Stimulated activated CD4-positive, alpha-beta T cell treated with anti-CD3 and anti-CD28 coated beads, Interleukin-1b, Interleukin-23, amount 100 ng/mL, for 48 hours (primary cell): Measurements from ENCODE around the gene SSBP4.
"Not testable (repeated sequence)": the region's sequence is repeated elsewhere in the genome, so short reads cannot be mapped to it uniquely, and the experiment has no call there.

Source experiments
- DNase-seq: peaks from one replicate; pipeline ENCODE4 v3.0.0-alpha.2; 2020

SSBP4 gene

GRCh38 chr19:18419195-18419698 lies at the start of gene SSBP4:
Gene SSBP4 (plus strand): TSS chr19:18419398. CDS start chr19:18419649, 251 bp downstream.
- DNase-seq, result peak; percentile 60

- DNase-seq, result no peak
Observed at GRCh38 chr19:18373407-18373891, 45.7 kb upstream of the SSBP4 start.

GRCh38 chr19:18373892-18374629 lies 45.1 kb upstream of the SSBP4 start:
- DNase-seq, result peak; percentile 48

- no peak for DNase-seq
Observed at GRCh38 chr19:18377026-18377425, 42.2 kb upstream of the SSBP4 start.

GRCh38 chr19:18379803-18380747 lies 39.1 kb upstream of the SSBP4 start:
- no peak for DNase-seq

- no peak for DNase-seq
Observed at GRCh38 chr19:18380843-18381242, 38.4 kb upstream of the SSBP4 start.

- DNase-seq, result not testable (repeated sequence)
Observed at GRCh38 chr19:18383622-18384021, 35.6 kb upstream of the SSBP4 start.

- no peak for DNase-seq
Observed at GRCh38 chr19:18384775-18385174, 34.4 kb upstream of the SSBP4 start.

- no peak for DNase-seq
Observed at GRCh38 chr19:18385359-18385674, 33.9 kb upstream of the SSBP4 start.

GRCh38 chr19:18385675-18386542 lies 33.3 kb upstream of the SSBP4 start, which contains the start of gene GDF15:
Gene GDF15 (plus strand): TSS chr19:18386158. CDS start chr19:18386190, 32 bp downstream.
- peak; percentile 16 for DNase-seq

GRCh38 chr19:18386543-18387271 lies 32.5 kb upstream of the SSBP4 start:
- DNase-seq, result no peak

GRCh38 chr19:18388100-18388959 lies 30.9 kb upstream of the SSBP4 start:
- peak; percentile 75 for DNase-seq

- DNase-seq, result no peak
Observed at GRCh38 chr19:18388960-18389725, 30.1 kb upstream of the SSBP4 start.

GRCh38 chr19:18389726-18390064 lies 29.5 kb upstream of the SSBP4 start:
- DNase-seq, result no peak

GRCh38 chr19:18390065-18390907 lies 28.9 kb upstream of the SSBP4 start:
- DNase-seq, result no peak

- DNase-seq, result no peak
Observed at GRCh38 chr19:18391509-18392075, 27.6 kb upstream of the SSBP4 start.

- DNase-seq, result no peak
Observed at GRCh38 chr19:18392417-18392816, 26.8 kb upstream of the SSBP4 start.

GRCh38 chr19:18392926-18393325 lies 26.3 kb upstream of the SSBP4 start:
- no peak for DNase-seq

GRCh38 chr19:18393836-18394235 lies 25.4 kb upstream of the SSBP4 start:
- no peak for DNase-seq
